HG03095 (cell line): ENCODE measurements around the gene ST8SIA5.

Source experiments
- ATAC-seq: cut with Tn5 transposase; IDR thresholded peaks from one replicate; pipeline ENCODE4 v1.9.1; 2021; ENCODE audit warnings: moderate library complexity; ENCODE audit not compliant: unreplicated experiment

ST8SIA5 gene

DNA sequence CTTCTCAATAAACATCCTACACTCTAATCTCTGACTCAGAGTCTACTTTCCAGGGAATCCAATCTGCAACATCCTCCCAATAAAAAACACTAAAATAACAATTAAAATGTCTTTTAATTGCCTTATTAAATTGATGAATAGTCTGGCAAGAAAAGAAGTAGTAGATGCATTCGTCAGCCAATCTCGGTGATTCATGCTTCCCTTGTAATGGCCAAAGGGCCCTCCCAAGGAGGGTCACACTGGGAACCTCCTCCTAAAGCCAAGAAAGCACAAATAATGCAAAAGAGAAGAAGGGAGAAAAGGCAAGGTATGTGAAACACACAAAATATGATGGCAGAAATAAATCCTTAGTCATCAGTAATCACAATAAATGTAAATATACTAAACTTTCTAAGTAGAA lies 16.8 kb downstream of the ST8SIA5 start:
- no peak for ATAC-seq

DNA sequence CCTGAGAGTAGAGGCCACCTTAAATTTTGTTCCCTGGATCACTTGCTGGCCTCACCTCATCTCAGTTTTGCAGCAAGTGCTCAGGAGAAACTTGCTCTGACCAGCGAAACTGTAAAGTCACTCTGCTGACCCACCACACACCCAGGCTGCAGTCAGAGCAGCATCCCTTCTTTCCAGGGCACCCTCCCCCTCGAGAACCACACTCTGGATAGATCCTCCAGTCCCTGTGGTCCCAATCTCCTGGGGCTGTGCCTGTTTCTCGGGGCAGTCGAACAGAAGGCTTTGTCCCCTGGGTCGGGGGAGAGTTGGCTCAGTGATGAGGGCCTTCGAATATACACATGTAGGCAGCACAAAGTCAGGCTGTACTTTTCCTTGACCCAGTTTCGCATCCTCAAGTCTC lies 18.4 kb downstream of the ST8SIA5 start:
- ATAC-seq: no peak

DNA sequence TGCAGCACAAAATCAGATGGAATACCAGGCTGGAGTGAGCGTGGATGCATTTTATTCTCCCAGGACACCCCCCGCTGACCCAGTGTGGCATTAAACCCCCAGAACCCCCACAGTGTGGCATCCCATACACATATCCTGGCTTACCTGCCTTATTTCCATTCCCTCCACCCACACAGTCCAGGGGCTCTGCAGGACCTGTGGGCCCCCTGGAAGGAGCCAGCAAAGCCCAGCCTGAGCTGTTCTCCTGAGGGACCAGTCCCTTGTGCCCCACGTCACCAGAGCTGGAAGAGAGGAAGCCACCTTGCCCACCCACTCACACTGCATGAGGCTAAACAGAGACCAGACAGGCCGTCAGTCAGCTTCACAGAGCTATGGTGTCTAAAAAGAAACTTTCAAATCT lies 20.1 kb downstream of the ST8SIA5 start:
- ATAC-seq: no peak

DNA sequence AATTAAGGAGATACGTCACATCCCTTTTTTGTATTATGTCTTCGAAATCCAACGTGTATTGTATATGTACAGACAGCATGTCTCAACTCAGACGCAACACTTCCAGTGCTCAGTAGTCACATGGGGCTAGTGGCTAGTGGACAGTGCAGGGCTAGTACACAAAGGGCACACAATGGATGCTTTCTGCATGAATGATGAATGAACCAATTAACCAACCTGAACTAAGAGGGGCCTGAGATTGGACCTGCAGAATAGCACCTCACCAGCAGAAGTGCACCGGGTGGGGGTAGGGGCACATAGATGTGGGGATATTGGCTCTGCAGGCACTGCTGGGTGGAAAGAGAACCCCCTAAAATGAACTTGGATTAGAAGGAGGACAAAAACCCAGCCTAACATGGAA lies 20.7 kb downstream of the ST8SIA5 start:
- no peak for ATAC-seq

DNA sequence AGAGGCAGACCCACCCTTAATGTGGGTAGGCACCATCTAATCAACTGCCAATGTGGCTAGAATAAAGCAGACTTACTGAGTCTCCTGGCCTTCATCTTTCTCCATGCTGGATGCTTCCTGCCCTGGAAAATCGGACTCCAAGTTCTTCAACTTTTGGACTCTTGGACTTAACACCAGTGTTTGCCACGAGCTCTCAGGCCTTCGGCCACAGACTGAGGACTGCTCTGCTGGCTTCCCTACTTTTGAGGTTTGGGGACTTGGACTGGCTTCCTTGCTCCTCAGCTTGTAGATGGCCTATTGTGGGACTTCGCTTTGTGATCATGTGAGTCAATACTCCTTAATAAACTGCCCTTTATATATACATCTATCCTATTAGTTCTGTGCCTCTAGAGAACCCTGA lies 21.9 kb downstream of the ST8SIA5 start:
- no peak for ATAC-seq

DNA sequence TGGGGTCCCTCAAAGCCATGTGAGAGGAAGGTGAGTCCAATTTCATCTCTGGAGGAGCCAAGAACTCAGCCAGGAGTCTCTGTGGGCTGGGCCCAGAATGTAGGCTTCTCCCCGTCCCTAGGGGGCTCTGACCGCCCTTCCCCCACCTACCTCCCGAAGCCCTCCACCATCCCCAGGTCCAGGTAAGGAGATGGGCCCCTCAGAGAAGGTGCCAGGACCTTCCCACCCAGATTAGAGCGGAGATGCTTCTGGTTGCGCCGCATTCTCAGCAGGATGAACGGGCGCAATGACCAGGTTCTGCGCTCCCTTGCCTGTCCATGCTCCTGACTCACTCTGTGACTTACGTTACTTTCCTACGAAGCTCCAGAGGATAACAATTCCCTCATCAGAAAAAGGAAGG lies 23.0 kb downstream of the ST8SIA5 start:
- ATAC-seq: no peak

DNA sequence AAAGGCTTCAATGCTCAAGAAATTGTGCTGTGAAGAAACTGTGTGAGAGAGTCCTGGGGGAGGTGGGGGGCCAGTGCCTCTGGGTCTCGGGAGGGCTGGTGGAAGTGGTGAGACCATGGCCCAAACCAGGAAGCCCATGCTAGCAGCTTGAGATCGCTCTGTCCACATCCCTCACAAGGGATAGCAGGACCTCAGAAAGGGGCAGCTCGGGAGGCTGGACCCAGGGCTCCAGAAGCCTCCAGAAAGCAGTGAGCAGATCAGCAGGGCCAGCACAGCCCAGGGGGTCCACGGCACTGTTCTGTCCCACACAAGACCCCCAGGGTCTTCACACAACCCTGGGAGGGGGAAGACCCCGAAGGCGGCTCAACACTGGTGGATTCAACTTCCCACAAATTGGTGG lies 24.1 kb downstream of the ST8SIA5 start:
- no peak for ATAC-seq

DNA sequence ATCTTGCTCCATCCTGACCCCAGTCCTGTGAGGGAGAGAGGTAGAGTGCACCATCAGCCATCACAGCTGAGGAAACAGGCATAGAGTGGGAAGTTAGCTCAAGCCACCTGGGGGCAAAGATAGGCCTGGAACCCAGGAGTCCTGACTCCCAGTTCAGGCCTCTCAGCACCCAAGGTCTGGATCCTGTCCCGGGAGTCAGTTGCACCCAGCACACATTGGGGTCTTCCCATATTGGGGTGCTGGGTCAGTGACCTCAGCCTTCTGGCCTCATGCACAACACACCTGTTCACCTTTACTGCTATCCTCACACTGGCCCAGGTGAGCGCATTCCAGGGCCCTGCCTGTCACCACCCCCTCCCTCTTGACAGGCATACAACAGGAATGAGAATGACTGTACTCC lies 24.7 kb downstream of the ST8SIA5 start:
- ATAC-seq: no peak

DNA sequence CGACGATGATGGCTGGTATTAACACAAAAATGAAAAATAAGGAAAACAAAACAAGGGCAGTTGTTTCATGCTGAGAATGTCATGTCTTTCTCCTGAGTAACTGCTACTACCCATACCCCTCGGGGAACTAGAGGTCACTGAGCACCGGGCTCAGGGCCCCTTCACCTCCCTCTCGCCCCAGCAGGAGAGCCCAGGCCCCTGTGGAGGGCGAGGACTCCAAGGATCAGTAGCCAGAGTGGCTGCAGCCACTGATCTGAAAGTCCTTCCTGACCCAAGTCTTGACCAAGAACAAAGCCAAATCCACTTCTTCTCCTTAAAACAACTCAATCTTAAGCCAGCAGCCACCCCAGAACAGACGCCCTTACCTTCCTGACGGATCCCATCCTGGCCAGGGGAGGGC lies 25.5 kb downstream of the ST8SIA5 start:
- no peak for ATAC-seq

DNA sequence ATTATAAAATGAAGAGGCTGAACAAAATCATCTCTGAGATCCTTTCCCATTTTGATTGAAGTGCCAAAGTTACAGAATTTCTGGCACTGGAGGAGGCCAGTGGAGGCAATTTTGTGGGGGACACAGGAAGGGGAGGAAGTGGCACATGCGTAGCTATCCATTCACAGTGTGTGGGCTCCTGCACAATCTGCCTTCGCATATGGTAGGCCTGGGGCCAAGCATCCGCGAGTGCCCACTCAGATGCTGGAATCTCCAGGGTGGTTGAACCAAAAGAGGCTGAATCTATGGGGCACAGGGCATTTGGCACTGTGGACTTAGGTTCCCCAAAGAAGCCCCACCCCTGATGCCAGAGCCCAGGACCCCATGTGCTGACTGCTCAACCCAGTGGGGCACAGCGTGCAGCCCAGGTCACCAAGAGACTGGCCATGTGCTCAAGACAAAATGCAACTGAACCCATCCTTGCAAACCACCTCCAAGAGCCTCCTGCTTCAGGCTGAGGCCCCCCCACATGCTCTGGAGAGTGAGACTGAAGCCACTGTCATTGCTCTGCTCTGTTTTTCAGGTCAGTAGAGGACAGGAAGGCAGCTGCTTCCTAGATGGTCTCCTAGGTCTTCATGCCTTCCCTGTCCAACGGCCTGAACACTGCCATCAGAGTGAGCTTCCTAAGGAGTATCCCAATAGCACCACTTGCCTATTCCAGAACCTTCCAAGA lies 28.5 kb downstream of the ST8SIA5 start:
- ATAC-seq: no peak

DNA sequence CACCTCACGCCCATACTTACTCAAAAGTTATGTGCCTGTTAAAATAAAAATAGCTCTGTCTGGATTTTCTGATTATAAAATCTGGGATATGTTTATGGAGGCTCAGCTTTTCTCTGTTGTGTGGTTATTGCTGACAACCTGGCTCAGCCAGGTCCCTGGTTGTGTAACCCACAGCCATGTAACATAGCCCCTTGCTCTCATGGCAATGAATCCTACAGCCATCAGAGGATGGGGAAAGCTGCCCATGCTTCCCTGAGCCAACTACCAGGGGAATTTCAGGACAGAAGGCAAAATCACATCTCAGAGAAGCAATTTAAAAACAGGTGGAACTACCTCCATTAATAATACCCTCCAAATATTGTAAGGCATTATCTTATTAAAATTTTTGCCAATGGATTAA lies 29.7 kb downstream of the ST8SIA5 start:
- ATAC-seq: no peak

DNA sequence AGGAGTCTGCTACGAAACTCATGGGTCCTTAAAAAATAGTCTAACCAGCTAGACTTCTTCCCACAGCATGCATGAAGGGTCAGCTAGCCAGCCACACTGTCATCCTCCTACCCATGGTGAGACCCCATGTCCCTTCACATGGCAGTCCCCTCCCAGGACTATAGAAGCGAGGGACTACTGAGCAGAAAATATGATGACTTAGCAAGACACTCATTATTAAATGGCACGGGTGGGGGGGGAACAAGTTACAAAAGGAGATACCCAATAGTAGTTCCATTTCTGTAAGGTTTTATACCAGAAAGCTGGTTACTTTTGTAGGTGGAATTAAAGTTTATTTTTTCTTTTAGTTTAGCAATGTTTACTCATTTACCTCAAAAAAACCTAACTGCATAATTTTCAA lies 31.5 kb downstream of the ST8SIA5 start:
- ATAC-seq: no peak

DNA sequence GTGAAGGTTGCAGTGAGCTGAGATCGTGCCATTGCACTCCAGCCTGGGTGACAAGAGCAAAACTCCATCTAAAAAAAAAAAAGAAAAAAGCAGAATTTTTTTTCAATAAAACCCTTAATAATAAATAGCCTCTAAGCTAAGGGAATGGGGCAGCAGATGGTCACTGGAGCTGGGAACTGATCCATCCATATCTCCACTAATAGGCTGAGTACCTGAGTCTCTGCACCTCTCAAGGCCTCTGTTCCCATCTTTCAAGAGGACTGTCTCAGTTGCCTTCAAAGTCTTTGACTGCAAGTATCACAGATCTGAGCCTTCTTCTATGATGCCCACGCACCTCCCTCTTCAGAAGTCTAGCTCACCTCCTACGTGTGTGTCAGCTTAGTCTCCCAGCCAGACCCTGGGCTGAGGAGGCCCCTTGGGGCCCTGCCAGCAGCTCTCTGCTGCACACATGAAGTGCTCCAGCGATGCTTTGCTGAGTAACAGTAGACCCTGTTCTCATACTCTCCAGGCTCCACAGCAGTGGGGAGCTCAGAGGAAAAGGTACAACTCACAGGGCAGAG lies 32.9 kb downstream of the ST8SIA5 start:
- no peak for ATAC-seq

DNA sequence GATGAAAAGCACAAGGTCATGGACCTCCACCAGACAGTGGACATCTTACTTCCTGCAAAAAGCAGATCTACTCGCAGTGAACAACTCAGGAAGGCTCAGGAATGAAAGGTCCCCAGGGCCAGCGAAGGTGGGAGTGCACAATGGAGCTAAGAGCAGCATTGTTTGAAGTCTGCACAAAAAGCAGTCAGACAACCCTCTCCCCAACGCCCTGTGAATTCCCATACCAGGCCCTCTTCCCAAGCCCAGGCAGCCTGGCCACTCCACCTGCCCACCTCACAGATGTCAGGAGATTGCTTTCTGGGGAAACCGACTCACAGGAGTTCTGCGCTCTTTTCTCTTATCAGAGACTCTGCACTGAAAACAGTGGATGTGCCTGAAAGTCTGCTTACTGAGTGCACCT lies 34.8 kb downstream of the ST8SIA5 start:
- ATAC-seq: no peak

DNA sequence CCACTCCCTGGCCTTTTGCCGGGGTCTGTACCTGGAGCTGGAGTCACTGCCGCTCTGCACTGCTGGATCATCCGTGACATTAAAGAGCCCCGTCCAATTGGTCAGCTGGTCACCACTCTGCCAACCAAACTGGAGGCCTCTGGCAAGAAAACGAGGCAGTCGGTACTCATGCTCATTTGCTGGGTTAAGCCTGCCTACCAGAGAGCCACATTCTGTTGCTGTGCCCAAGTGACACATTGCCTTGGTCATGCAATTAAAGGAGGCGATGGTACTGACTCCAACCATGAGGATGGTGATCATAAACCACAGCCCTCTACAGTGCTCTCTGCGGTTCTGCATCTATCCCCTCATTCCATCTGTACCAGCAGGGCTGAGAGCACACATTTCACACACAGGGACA lies 35.5 kb downstream of the ST8SIA5 start:
- ATAC-seq: no peak

DNA sequence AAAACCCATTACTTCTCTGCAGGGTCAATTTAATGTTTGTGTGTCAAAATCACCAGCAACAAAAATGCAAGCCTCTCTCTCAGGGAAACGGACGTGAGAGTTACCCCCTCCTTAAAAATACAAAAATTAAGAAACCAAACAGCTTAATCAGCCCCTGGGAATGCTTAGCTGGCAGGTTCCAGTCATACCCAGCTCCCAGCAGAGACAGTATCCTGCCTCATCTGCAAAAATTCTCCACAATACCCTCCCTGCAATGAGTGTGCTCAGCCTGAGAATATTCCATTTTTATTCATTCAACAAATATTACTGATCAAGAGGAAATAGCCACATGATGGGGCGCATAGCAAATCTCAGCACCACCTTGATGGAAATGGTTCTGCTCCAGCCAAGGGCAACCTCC lies 36.3 kb downstream of the ST8SIA5 start:
- no peak for ATAC-seq

DNA sequence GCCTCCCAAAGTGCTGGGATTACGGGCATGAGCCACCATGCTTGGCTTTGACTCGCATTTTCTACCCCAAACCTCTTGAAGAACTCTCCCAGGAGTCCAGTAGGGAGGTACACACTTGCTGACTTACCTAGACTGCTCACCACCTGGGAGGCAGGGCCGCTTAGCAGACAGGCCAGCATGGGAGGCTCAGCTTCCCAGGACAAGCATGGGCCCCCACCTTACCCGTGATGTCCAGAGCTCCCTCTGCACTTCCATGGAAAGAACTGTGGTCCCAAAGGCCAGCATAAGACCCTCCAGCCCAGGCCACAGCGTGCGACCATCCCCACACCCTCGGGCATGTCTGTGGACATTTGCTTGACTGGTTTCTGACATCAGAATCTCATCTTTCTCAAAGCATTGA lies 36.8 kb downstream of the ST8SIA5 start:
- no peak for ATAC-seq

DNA sequence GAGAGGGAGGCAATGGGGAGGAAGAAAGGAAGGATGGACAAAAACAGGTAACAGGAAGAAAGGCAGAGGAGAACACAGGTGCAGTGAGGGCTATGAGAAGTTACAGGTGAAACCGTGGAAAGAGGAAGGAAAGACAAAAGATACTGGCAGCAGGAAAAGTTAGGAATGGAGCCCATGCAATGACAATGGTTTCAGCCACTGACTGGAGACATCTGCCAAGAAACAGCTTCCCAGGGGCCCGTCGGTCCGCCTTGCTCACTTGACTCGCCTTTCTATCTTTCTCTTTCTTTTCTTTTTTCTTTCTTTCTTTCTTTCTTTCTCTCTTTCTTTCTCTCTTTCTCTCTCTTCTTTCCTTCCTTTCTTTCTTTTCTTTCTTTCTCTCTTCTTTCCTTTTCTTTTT lies 37.5 kb downstream of the ST8SIA5 start:
- ATAC-seq: no peak

DNA sequence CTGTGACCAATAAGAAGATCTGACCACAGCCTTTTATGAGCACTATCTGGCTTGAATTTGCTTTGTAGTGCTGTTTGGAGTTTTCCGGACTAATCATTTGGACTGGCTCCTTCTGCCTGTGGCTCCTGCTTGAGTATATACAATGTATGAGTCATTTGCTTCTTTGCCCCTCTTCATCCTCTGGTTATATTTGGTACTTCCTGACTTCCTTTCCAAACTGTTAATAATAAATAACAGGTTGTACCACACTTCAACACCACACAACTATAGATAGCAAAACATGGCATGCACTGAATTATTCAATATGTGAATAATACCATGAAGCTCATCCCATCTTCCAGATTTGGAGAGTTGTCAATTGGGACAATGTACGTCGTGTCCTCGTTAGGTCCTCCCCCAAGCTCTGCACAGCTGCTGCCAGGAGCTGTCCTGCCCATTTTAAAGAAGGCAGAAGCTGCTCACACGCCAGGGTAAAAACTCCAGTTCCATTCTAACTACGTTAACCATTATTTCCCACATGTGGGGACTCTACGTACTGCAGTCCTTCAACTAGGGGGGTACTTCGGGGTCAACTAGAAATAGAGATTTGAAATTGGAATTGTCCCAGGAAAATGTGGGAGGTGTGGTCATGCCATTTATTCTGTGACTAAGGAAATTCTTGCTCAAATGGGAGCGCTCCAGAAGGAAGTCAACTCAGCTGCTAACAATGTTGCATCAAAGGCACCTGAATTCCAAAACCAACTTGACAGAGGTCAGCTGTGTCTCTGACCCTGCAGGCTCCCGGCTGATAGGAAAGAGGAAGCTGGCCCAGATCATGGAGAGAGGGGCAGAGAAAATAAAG lies 38.1 kb downstream of the ST8SIA5 start:
- no peak for ATAC-seq

DNA sequence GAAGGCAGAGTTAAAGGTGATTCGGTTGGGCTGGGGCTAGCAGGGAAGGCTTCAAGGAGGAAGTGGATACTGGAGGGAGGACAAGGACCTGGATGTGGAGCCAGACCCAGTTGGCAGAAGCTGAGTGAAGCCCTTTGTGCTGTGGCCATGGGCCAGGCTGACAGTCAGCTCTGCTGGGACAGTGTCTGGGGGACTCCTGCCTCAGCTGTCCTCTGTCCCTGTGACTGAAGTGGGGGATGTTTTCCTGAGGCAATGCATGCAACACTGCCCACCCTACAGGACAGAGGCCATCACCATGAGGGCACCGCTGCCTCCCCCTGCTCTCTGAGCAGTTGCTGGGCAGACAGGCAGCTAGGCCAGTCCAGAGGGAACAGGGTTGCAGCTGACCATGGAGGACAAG lies 40.0 kb downstream of the ST8SIA5 start:
- ATAC-seq: no peak

DNA sequence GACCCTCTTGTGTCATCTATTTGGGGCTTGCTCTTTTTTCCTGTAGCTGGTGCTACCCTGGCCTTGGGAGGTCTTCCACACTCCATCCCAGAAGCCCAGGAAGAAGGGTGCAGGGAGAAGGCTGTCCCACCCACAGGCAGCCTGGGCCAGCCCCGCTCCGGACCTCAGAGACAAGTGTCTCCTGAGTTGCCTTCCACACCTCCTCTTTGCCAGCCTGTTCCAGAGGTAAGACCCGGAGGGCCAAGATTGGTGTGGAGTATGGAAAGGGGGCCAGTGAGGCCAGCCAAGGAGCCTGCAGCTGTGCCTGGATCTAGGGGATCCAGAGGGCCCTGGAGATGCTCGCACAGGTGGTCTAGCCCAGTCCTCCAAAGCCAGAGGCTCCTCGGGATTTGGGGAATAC lies 40.5 kb downstream of the ST8SIA5 start:
- no peak for ATAC-seq

DNA sequence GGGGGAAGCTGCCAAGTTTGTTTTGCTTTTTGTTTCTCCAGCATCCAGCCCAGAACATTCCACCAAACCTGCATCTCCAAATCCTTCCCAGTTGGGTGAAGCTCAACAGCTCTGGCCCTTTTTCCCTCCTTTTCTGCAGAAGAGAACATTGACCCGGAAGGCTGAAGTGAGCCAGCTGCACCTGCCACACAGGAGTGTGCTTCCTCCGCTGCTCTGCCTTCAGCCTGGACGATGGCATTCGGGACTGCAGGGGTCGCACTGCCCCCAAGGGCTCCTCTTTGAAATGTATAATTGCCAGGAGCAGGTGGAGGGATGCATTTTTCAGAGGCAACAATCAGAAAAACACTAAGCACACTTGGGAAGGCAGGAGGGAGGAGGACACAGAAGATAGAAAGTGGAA lies 41.8 kb downstream of the ST8SIA5 start:
- ATAC-seq: no peak
